Retina (tissue), 1 donor: ENCODE measurements around the gene SRPRB.
"Not testable (repeated sequence)": the region's sequence is repeated elsewhere in the genome, so short reads cannot be mapped to it uniquely, and the experiment has no call there.

ENCODE experiments used
- DNase-seq: peaks from one replicate; pipeline ENCODE4 v3.0.0-alpha.2; 2016

Gene SRPRB

DNA sequence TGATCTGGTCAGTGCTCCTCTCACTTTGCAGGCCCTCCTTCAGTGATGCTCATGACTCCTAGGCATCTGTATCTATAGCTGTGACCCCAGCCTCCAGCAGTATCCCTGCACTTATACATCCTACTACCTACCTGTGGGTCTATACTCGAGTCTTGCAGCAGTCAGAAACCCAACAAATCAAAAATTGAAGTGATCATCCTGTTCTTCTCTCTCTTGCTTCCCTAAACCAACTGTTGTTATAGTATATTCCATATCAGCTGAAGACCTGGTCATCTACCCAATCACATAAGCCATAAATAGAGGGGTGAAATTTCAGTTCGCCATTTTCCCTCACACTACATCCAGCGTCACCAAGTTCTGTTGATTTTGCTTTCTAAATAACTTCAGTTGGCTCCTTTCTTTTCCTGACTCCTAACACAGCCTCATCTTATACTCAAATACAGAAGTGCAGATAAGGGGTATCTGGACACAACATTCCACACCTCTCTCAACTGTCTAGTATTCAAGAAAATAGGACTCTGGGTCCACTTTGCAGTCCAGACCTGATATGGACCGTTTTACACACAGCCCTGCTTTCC, 25.9 kb upstream of the SRPRB start:
- DNase-seq: no peak

GRCh38 chr3:133780756-133781155, 24.9 kb upstream of the SRPRB start:
- not testable (repeated sequence) for DNase-seq

- DNase-seq: no peak
Observed at GRCh38 chr3:133781570-133781969, 24.0 kb upstream of the SRPRB start.

GRCh38 chr3:133782454-133782853, 23.2 kb upstream of the SRPRB start:
- no peak for DNase-seq

- DNase-seq: no peak
Observed at GRCh38 chr3:133783762-133784161, 21.9 kb upstream of the SRPRB start.

DNA sequence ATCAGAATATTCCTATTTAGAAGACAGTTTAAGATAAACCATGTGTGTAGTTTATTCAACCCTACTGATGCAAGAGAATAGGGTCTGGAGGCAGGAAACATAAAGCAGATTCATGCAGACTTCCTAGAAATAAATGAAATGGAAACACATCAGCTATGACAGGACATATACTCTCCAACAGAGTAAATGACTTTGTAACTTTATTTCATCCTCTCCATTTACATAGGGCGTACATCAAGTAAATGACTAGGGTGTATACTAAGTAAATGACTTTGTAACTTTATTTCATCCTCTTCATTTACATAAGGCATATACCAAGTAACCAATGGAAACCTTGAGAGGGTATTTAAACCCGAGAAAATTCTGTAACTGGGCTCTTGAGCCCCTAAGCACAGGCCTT, 17.6 kb upstream of the SRPRB start:
- no peak for DNase-seq

DNA sequence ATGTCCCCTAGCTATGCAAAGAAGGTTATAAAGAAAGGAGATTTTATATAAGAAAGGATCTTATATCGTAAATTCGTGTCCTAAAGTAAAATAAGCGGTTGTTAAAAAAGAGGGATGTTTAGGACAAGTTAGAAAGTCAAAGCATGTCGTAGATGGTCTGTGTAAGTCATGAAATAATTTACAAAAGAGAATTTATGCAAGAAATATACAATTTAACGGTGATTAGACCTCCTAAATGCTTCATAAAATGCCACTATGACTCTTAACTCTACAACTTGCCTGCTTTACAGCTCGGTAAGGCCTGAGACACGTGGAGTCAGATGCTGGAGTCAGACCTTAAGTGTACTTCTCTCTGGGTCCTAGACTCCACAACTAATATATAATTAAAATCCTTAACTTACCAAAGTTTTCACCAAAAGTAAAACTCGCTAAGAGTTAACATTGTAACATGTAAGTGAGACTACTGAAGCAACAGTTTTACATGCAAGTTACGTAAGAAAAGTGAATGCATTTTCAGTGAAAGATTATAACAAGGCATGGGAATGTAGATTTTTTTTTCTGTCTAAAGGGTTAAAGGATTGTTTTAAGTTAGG, 13.3 kb upstream of the SRPRB start:
- DNase-seq: no peak

GRCh38 chr3:133797396-133798105, 8.1 kb upstream of the SRPRB start:
- DNase-seq: no peak

DNA sequence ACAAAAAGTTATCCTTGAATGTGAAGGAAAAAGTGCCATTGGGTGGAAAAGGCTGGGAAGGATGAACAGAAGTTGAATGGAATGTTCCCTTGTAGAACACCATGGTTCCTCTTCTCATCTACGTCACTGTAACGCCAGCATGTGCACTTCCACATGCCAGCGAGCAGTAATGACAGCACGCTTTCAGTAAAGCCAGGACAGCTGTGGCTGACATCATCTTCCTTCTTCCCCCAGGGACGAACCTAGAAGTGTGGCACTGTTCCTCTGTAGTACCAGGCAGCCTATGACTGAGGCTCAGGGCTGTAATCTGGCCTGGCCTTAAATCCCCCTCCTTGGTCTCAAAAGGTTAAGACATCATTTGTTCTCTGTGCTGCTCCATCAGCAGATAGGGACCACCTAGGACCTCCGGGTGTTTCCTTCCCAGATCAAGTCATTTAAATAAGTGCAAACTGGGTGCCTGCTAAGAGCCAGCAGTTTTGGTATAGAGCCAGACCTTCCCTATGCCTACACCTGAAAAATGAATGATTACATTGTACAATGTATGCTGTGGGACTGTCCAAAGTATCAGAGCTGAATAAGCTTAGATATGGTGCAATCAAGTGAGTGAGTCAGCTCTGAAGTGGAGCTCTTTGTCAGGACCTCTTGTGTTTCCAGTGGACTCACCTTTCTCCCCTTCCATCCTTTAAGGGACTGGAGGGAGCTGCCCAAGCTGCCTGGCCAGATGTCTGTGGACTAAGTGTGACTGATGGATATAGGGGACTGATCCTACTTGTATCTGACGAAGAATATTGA, 5.6 kb upstream of the SRPRB start:
- DNase-seq: no peak

DNA sequence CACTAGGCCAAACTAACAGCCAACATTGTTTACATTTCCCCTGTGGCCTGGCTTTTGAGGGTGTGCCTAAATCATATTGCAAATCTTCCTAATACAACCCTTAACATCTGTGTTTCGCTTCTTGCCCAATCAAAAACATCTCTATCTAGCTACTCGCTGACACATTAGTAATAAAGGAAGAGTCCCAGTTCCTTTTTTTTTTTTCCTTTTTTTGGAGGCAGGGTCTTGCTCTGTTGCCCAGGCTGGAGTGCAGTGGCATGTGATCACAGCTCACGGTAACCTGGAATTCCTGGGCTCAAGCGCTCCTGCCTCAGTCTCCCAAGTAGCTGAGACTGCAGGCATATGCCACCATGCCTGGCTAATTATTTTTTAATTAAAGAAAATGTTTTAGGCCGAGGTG, 2.1 kb upstream of the SRPRB start:
- no peak for DNase-seq

- no peak for DNase-seq
Observed at GRCh38 chr3:133804896-133805295, 719 bp upstream of the SRPRB start.

GRCh38 chr3:133805384-133805701, 272 bp upstream of the SRPRB start:
- DNase-seq: no peak

- no peak for DNase-seq
Observed at GRCh38 chr3:133812872-133813271, 7.3 kb downstream of the SRPRB start.

- DNase-seq: no peak
Observed at GRCh38 chr3:133815386-133815785, 9.8 kb downstream of the SRPRB start.

- no peak for DNase-seq
Observed at GRCh38 chr3:133820129-133820528, 14.5 kb downstream of the SRPRB start.

DNA sequence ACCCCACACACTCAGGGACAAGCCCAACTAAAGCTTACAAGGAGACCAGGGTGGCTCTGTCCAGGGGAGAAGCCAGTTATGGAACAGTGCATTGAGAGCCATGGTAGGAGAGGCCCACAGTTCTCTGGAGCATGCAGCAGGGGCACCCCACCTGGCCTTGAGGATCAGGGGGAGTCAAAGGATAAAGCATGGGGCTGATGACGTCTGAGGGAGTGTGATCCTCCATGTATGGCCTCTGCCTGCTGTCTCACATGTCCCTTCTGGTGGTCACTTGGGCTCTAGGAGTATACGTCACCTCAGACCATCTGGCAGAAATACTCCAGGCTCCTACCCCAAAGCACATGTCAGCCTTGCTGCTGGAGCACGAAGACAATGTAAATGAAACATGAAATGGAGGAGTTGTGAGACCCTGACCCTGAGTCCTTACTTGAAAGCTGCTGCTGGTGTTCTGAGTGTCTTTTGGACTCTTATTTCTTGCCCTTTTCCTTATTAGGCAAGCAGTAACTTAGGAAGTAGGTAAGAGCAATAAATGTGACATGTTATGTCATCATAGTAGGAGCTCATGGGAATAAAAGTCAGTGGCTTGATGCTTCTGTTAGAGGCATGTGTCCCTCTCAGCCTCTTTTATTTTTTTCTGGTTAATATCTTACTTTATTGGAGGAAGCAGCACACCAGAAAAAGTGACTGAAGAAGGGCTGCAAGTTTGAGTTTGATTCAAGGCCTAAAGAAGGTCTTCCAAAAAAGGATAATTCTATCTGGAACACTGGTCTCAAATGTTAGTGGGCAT, 15.5 kb downstream of the SRPRB start:
- DNase-seq: no peak

- no peak for DNase-seq
Observed at GRCh38 chr3:133821767-133822638, 16.4 kb downstream of the SRPRB start.

- DNase-seq: no peak
Observed at GRCh38 chr3:133824961-133825485, 19.4 kb downstream of the SRPRB start.

DNA sequence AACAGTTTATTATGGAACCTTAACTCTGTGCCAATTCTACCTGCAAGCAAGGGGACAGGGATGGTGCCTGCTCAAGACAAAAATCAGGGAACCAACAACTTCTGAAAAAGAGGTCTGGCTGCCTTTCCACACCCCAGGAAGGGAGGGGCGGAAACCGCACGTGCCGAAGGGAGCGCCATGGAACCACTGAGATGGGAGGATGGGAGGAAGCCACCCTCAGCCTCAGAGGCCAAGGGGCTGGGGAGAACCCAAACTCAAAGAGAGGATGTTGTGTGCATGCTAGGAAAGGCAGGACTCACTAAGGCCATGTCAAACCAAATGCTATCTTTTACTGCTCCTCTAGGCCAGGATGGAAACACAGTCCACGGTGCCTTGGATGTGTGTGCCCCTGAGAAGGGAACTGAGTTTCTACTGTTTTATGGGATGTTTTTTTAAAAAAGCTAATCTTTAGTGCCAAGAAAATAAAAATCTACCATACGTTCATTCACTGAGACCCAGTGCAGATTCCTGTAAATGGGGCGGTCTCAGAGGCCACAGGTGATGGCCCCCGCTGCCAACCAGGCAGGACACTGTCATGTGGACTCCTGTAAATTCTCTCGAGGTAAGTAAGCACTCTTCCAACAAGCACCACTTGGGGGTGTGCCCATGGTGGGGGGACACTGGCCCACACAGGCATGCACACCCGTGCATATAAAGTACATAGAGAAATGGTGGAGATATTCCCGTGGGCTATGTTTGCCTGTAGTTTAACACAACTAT, 20.5 kb downstream of the SRPRB start:
- DNase-seq: no peak

DNA sequence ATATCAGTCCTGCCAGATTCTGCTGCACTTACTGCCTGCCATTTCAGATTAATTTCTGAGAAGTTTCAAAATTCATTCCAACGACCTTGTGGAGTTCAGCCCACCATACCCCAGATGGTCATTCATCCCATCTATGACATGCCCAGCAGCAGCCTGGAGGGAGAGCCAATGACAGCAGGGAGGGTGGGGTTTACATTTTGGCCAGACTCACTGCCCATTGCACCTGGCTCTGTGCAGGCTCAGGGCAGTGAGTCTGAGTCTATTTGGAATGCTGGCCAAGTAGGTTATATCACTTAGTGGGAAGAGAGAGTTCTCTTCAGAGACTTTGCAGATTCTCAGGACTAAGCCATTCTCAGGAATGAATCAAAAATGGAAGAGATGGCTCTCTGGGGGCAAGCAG, 21.5 kb downstream of the SRPRB start:
- no peak for DNase-seq

- no peak for DNase-seq
Observed at GRCh38 chr3:133827684-133828083, 22.1 kb downstream of the SRPRB start.
